HG02970 (cell line): ENCODE data around the gene PDZD8.
"Not testable (repeated sequence)": the region's sequence is repeated elsewhere in the genome, so short reads cannot be mapped to it uniquely, and the experiment has no call there.

ENCODE experiments used
- ATAC-seq: cut with Tn5 transposase; IDR thresholded peaks from one replicate; pipeline ENCODE4 v1.9.1; 2021; ENCODE audit warnings: mild to moderate bottlenecking, moderate library complexity, moderate number of reproducible peaks; ENCODE audit not compliant: unreplicated experiment, low FRiP score

The PDZD8 gene

GRCh38 chr10:117298219-117298618 lies 77.0 kb downstream of the PDZD8 start:
- no peak for ATAC-seq

- no peak for ATAC-seq
Measured at GRCh38 chr10:117294735-117295134, 80.5 kb downstream of the PDZD8 start.

- no peak for ATAC-seq
Measured at GRCh38 chr10:117294039-117294645, 81.1 kb downstream of the PDZD8 start.

GRCh38 chr10:117290872-117291271 lies 84.4 kb downstream of the PDZD8 start:
- ATAC-seq, result not testable (repeated sequence)

- no peak for ATAC-seq
Measured at GRCh38 chr10:117284716-117285494, 90.3 kb downstream of the PDZD8 start.

- ATAC-seq, result no peak
Measured at GRCh38 chr10:117277675-117278074, 97.6 kb downstream of the PDZD8 start.

- ATAC-seq, result no peak
Measured at GRCh38 chr10:117275121-117275520, 100.1 kb downstream of the PDZD8 start.

GRCh38 chr10:117274509-117274908 lies 100.7 kb downstream of the PDZD8 start:
- no peak for ATAC-seq

GRCh38 chr10:117273980-117274379 lies 101.3 kb downstream of the PDZD8 start:
- ATAC-seq, result no peak

GRCh38 chr10:117272195-117273076 lies 102.8 kb downstream of the PDZD8 start:
- no peak for ATAC-seq

- no peak for ATAC-seq
Measured at GRCh38 chr10:117271427-117271826, 103.8 kb downstream of the PDZD8 start.

- ATAC-seq, result no peak
Measured at GRCh38 chr10:117268907-117269306, 106.3 kb downstream of the PDZD8 start.

- no peak for ATAC-seq
Measured at GRCh38 chr10:117268258-117268657, 107.0 kb downstream of the PDZD8 start.

GRCh38 chr10:117266812-117267211 lies 108.4 kb downstream of the PDZD8 start:
- ATAC-seq, result no peak

- no peak for ATAC-seq
Measured at GRCh38 chr10:117266400-117266799, 108.8 kb downstream of the PDZD8 start.

- ATAC-seq, result no peak
Measured at GRCh38 chr10:117264782-117265181, 110.5 kb downstream of the PDZD8 start.

GRCh38 chr10:117262903-117263293 lies 112.3 kb downstream of the PDZD8 start:
- no peak for ATAC-seq

- no peak for ATAC-seq
Measured at GRCh38 chr10:117262291-117262902, 112.8 kb downstream of the PDZD8 start.

- ATAC-seq, result no peak
Measured at GRCh38 chr10:117261501-117261900, 113.7 kb downstream of the PDZD8 start.

- ATAC-seq, result no peak
Measured at GRCh38 chr10:117260084-117260483, 115.2 kb downstream of the PDZD8 start.

GRCh38 chr10:117259279-117259678 lies 116.0 kb downstream of the PDZD8 start:
- no peak for ATAC-seq
